Measurements from ENCODE around the gene SLC39A2.
"Not testable (repeated sequence)": the region's sequence is repeated elsewhere in the genome, so short reads cannot be mapped to it uniquely, and the experiment has no call there.

The SLC39A2 gene

DNA sequence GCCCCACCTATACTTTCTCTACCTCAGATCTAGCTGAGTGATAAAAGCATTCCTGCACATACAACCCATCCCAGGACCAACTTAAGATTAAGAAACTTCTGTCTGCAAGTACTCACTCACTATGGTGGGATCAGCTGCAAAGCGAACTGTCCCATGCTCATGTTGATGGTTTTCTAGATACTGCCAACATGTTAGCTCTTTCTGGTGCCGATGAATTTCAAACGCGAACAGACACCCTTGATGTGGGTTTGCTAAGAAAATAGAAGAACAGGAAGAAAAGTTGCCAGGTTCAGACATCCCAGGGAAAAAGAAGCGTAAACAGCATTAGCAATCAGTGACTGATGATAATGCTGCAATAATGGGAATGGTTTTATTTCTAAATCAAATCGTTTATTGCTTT lies 1.5 kb upstream of the SLC39A2 start:
- FAIRE-seq = no peak

DNA sequence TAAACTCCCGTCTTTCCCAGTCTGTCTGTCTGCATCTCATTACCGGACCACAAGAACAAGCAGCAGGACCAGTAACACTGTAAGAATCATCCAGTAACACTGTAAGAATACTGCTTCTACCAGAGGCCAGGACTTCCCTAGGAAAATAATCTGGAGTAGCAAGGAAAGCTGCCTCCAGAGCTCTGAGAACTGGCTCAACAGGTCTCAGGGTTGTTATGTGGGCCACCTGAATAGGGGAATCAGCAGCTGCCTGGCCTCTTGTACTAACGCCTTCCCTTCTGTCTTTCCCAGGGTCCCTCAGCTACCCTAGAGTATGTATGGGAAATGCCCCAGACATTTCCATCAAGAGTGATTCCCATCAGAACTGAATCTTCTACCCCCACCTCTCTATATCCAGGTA lies 954 bp upstream of the SLC39A2 start:
- FAIRE-seq = no peak

DNA sequence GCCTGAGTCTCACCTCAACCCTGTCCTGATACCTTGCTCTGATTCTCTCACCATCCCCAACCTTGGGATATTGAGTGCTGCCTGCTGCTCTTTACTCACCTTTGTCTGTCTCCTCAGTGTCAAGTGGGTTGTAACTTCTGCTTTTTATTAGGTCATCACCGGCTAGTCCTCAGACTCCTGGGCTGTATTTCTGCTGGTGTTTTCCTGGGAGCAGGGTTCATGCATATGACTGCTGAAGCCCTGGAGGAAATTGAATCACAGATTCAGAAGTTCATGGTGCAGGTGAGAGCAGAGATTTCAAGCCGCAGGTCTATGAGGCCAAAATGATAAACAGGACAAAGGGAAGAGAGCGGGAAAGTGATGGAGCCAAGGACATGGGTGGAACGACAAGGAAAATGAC lies 498 bp downstream of the SLC39A2 start:
- FAIRE-seq = no peak

DNA sequence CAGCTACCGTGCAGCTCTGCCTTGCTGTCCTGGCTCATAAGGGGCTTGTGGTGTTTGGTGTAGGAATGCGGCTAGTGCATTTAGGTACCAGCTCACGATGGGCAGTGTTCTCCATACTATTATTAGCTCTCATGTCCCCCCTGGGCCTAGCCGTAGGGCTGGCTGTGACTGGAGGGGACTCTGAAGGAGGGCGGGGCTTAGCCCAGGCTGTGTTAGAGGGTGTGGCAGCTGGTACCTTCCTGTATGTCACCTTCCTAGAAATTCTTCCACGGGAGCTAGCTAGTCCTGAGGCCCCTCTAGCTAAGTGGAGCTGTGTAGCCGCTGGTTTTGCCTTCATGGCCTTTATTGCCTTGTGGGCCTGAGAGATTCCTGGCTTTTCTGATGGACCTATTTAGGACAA lies 2.1 kb downstream of the SLC39A2 start:
- no peak for FAIRE-seq

DNA sequence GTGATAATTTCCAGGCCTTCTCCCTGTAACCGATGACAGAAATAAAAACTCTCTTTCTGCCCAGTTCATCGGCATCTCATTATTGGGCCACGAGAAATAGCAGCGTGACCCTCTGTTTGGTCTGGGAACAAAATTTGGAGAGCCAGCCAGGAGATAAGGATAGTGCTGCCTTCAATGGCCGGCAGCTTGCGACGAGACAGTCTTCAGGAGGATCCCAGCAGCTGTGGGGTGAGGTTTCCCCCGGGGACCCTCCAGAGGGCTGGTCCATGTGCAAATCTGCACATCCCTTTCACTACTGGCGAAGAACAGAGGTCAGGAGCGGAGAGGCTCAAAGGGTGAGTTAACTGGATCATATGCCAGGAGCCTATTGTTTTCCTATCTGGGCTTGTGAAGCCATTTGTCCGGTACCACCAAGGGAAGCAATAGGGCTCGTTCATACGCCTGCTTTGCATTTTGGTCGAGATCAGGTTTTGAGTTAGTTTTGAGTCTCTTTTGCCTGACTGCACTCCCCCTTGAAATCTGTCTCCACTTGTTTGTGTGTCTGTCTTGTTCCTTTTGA lies 4.8 kb downstream of the SLC39A2 start:
- FAIRE-seq = no peak

GRCh38 chr14:21009721-21010120 lies 10.6 kb downstream of the SLC39A2 start:
- not testable (repeated sequence) for FAIRE-seq

DNA sequence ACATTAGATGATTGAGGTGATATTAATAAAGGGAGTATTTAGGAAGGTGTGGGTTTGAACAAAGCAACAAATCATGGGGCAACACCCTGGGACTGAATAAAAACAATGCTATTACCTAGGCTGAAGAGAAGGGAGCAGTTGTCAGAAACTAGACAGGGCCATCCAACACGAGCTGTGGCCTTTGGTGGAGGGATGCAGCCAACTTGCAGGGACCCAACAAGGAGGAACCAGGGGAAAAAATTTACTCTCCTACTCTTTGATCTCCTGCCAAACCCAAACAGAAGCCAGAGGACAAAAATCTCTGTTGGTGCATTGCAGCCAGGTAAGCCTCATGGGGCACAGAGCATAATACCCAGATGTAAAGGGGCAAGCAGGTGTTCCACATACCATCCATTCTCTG lies 12.0 kb downstream of the SLC39A2 start:
- no peak for FAIRE-seq

DNA sequence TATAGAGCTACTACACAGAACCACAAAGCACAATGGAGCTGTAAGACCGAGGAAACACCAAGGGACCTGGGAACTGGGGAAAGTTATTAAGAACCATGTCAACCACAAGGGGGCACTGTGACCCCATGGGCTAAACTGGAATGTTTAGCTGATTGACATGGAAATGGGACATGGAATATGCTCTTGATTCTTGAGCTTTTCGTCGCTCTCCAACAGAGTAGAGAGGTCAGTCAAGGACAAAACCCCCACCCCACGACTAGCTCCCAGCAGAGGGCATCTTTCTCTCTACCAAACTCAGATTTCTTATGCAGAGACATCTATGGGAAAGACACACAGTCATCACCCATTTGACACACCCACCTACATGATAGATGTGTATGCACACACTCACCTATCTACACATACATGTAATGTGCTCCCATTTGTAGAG lies 15.7 kb downstream of the SLC39A2 start:
- FAIRE-seq = peak; percentile 85

DNA sequence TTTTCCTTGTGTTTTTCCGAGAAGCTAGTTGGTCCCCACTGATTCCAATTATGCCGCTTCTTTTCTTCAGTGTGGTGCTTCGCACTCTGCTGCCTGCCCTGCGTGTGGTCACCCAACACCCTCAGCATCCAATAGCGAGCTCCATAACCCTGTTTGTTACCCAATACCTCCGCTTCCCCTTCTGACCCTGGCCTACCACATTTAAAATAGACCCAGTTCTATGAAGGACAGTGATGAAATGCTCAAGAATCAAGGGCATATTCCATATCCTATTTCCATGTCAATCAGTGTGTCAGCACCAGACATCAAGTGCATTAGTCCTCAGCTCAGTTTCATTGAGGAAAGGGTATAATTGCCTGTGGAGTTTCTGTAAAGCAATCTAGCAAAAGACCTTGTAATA lies 16.2 kb downstream of the SLC39A2 start:
- FAIRE-seq = no peak

DNA sequence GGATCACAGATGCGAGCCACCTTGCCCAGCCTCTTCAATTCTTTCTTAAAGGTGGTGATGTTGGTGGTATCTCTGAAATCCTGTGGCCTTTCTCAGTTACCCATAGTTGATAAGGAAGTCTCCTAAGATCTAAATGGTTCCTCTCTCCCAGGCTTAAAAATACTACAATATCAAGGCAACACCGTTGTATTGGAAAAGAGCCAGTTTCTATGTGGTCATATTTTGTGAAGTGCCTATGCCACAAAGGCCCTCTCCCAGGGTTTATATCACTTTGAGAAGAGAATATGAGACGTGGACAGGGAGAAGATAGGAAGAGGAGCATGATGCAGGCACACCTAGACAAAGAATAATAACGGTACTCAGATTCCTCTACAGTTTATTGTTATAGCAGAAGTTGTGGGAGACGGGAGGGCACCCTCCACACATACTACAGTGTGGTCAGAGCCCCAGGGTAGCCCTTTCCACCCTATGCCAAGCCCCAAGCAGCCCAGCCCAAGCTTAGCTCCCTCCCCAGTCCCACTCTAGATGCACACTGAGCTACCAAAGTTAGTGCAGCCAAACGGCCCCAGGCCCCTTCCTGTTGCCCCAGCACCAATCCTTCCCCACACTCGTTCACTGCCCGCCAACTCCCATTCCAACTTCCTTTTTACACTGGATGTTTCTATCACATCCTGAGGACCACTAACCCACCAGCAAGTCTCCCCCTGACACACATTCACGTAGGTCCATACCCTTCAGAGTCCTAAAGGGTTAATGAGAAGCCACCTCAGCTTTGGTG lies 17.5 kb downstream of the SLC39A2 start:
- FAIRE-seq = no peak

GRCh38 chr14:21017528-21018245 lies 18.6 kb downstream of the SLC39A2 start:
- FAIRE-seq = no peak

DNA sequence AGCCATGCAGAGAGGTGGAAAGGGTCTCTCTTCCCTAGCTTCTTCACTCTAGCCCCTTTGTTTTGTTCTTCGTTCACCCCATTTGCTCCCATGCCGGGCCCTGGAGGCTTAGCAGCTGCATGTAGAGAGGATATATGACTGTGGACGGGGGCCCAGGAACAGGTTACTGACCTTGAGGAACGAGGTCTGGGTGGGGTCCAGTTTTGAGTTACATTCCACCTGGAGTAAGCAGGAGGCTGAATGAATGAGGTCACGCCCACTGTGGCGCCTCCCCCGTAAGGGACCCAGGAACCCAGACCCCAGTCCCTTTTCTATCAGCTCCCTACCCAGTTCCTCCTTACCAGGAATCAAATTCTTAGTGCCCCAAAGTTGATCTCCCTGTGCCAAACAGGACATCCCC lies 19.2 kb downstream of the SLC39A2 start:
- FAIRE-seq = no peak

GRCh38 chr14:21018781-21019180 lies 19.7 kb downstream of the SLC39A2 start:
- no peak for FAIRE-seq

- no peak for FAIRE-seq
Measured at GRCh38 chr14:21019366-21019765, 20.3 kb downstream of the SLC39A2 start.

DNA sequence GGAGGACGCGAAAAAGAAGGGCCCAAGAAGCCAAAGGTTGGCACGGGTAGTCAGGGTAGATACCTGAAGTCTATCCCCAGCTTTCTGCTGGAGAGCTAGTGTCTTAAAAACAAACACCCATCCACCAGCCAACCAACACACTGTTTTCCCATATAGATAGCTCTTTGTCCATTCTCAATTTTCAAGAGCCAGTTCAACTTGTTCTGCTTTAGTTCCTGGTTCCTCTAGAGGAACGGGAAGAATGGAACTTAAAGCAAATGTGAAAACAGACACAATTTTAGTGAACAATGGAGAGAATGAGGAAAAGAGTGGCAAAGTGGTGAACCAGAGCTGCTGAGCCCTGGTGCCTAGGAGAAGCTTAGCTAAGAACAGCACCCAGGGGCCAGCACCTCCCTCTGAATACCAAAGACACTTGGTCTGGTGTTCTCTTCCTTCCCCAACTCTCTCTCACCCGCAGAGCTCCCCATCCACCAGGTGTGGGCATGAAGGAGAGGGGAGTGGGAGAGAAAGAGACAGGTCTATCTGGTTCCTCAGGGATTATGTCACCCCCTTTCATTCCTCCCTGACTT lies 22.0 kb downstream of the SLC39A2 start:
- no peak for FAIRE-seq

DNA sequence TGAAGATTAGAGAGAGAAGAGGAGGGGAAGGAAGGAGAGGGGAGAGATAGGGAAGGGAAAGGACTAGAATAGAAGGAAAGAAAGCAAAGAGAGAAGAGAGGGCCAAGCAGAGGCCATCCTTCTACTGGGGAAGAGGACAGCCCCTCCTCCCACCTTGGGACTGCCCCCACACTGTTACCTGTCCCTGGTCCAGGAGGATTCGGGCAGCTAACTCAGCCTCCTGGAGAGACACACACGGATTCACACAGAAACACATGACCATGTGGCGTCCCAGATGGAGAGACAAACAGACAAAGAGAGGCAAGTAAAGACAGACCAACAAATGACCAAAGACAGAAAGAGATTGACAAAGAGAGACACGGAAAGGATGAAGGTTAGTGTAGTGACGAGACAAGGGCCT lies 23.6 kb downstream of the SLC39A2 start:
- no peak for FAIRE-seq

GRCh38 chr14:21023174-21023573 lies 24.1 kb downstream of the SLC39A2 start:
- FAIRE-seq = no peak

- no peak for FAIRE-seq
Measured at GRCh38 chr14:21023817-21024584, 24.9 kb downstream of the SLC39A2 start.

GRCh38 chr14:21024585-21025370 lies 25.7 kb downstream of the SLC39A2 start, which contains the start of gene NDRG2:
NDRG2 (minus strand) TSS chr14:21025061; CDS start chr14:21023315, 1,746 bp downstream.
- FAIRE-seq = no peak

DNA sequence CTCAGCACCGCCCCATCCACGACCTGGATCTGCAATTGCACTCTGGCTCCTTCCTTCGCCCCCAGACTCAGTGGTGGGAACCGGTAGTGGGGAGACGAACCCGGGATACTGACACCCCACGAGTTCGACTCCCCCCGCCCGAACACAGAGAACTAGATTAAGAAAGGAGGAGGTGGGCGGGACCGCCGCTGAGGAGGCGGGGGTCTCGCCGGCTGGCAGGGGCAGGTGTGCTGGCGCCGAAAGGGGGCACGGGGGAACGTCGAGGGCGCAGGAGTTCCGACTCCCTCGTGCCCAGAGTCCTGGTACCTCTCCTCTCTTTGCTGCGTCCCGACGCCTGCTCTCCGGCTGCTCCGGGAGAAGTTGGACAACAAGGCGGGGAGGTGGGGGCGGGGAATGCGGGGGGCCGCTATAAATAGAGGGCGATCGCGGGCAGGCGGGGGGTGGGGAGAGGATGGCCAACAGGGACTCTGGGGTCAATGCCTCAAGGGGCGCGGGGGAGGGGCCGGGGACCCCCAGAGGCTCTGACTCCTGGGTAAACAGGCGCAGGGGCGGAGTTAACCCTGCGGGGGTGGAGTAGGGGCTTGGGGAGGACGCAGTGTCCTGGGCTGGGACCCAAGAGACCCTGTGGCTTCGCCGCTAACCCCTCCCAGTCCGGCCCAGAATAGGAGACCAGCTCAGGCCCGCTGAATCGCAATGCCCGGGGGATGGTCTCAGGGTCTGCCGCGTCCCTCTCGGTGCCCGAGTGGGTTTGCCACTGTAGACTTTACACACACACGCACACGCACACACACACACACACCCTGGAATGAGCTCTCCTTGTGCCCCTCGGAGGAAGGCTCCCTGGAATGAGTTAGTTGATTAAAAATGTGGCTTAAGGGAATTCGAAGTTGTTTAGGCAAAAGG lies 26.5 kb downstream of the SLC39A2 start:
- no peak for FAIRE-seq
